Measurements from ENCODE around the gene GPR17. TPM values are rescaled to one million over a fixed set of nuclear protein-coding genes. Genes with fewer than 3 reads are reported as not detected.

GPR17 gene
- total RNA-seq, 2 donors from 2014 or later, result 0.24 TPM; not detected in 1

GRCh38 chr2:127621981-127622431 is 23.9 kb upstream of the GPR17 start:
- Mint-ChIP-seq H3K4me3 (no peak overlapping the region), H3K4me1 (peaks cover 5% of the 10 kb centered on the region), H3K9me3 (no peaks in the 10 kb centered on the region), H3K36me3 (ENCODE audit: low read depth) (no peaks in the 10 kb centered on the region), H3K27me3 (ENCODE audit: insufficient read depth) (no peaks in the 10 kb centered on the region), H3K27ac (no peak overlapping the region)
- TF ChIP-seq CTCF (conservative IDR thresholded peaks at IDR 0.05), result no peak
- no peaks in the 10 kb centered on the region for H3K4me1 ChIP-seq (ENCODE audit: control insufficient read depth, insufficient read depth, low read length)
- no peak overlapping the region for H3K27ac ChIP-seq (ENCODE audit: low read depth, low read length)
- no peak overlapping the region for H3K9ac ChIP-seq (ENCODE audit: extremely low read depth, low read length, poor library complexity, severe bottlenecking)
- DNase-seq, result peak; percentile 24
- H3K9me3 ChIP-seq (ENCODE audit: control insufficient read depth, low read length), result no peaks in the 10 kb centered on the region
- no peaks in the 10 kb centered on the region for H3K36me3 ChIP-seq (ENCODE audit: control insufficient read depth, insufficient read depth, low read length)
- H3K4me3 ChIP-seq (ENCODE audit: low read length), result no peak overlapping the region
- WGBS, 2 experiments (ENCODE audit: insufficient coverage in 1 of 2, insufficient read length in 1 of 2), result 95 to 100% methylated on average over 3 to 15 of the region's 15 CpGs
- no peaks in the 10 kb centered on the region for H3K27me3 ChIP-seq (ENCODE audit: control insufficient read depth, insufficient read depth, low read length, poor library complexity, severe bottlenecking)

GRCh38 chr2:127622561-127623387 is 23.2 kb upstream of the GPR17 start:
- no peak for TF ChIP-seq CTCF (conservative IDR thresholded peaks at IDR 0.05)
- Histone ChIP-seq H3K27ac (ENCODE audit: low read depth, low read length) (no peak overlapping the region), H3K4me3 (ENCODE audit: low read length) (no peak overlapping the region), H3K9ac (ENCODE audit: extremely low read depth, low read length, poor library complexity, severe bottlenecking) (no peak overlapping the region), H3K4me1 (ENCODE audit: control insufficient read depth, insufficient read depth, low read length) (no peaks in the 10 kb centered on the region), H3K36me3 (ENCODE audit: control insufficient read depth, insufficient read depth, low read length) (no peaks in the 10 kb centered on the region), H3K27me3 (ENCODE audit: control insufficient read depth, insufficient read depth, low read length, poor library complexity, severe bottlenecking) (no peaks in the 10 kb centered on the region), H3K9me3 (ENCODE audit: control insufficient read depth, low read length) (no peaks in the 10 kb centered on the region)
- H3K4me1 Mint-ChIP-seq, result peaks cover 3% of the 10 kb centered on the region
- WGBS, 2 experiments (ENCODE audit: insufficient coverage in 1 of 2, insufficient read length in 1 of 2), result 91 to 96% methylated on average over 13 to 21 of the region's 21 CpGs
- H3K27ac Mint-ChIP-seq, result no peak overlapping the region
- H3K9me3 Mint-ChIP-seq, result no peaks in the 10 kb centered on the region
- H3K4me3 Mint-ChIP-seq, result no peak overlapping the region
- no peaks in the 10 kb centered on the region for H3K36me3 Mint-ChIP-seq (ENCODE audit: low read depth)
- peak; percentile 22 for DNase-seq
- no peaks in the 10 kb centered on the region for H3K27me3 Mint-ChIP-seq (ENCODE audit: insufficient read depth)

- Mint-ChIP-seq H3K27ac (no peak overlapping the region), H3K36me3 (ENCODE audit: low read depth) (no peaks in the 10 kb centered on the region), H3K4me3 (no peak overlapping the region), H3K9me3 (no peaks in the 10 kb centered on the region), H3K27me3 (ENCODE audit: insufficient read depth) (no peaks in the 10 kb centered on the region), H3K4me1 (peaks cover under 1% of the 10 kb centered on the region)
- DNase-seq, result peak; percentile 34
- Histone ChIP-seq H3K4me3 (ENCODE audit: low read length) (no peak overlapping the region), H3K27ac (ENCODE audit: low read depth, low read length) (no peak overlapping the region), H3K4me1 (ENCODE audit: control insufficient read depth, insufficient read depth, low read length) (no peaks in the 10 kb centered on the region), H3K9me3 (ENCODE audit: control insufficient read depth, low read length) (no peaks in the 10 kb centered on the region), H3K36me3 (ENCODE audit: control insufficient read depth, insufficient read depth, low read length) (no peaks in the 10 kb centered on the region), H3K27me3 (ENCODE audit: control insufficient read depth, insufficient read depth, low read length, poor library complexity, severe bottlenecking) (no peaks in the 10 kb centered on the region), H3K9ac (ENCODE audit: extremely low read depth, low read length, poor library complexity, severe bottlenecking) (no peak overlapping the region)
- no peak for TF ChIP-seq CTCF (conservative IDR thresholded peaks at IDR 0.05)
- 91 to 97% methylated on average over 20 to 38 of the region's 38 CpGs for WGBS, 2 experiments (ENCODE audit: insufficient coverage in 1 of 2, insufficient read length in 1 of 2)
Observed at GRCh38 chr2:127623388-127624319, 22.3 kb upstream of the GPR17 start.

Data from endodermal cell (in vitro differentiated cells).